Measurements from ENCODE around the gene ARHGAP24.

DNA sequence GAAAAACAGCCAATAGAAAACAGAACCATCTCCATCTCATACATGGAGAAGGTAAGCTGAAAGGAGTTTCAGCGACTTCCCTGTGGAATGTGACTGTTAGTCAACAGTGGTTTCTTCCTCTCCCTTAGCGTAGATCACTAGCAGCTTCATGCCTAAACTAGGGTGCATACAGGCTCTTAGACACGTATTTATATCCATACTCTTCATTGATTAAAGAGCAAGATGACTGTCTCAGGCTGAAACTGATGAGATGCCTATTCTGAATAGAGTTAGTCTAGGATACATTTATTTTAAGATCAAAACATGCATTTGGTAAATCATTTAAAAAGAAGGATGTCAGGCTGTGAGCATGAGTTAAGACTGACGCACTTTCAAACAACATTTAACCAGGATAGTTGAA lies 423.3 kb downstream of the ARHGAP24 start:
- TF ChIP-seq JUNB (IDR thresholded peaks at IDR 0.05; ENCODE audit: unreplicated experiment) (no peak), EZH2 (IDR thresholded peaks at IDR 0.05; ENCODE audit: low read depth, unreplicated experiment) (no peak), EZH2phosphoT487 (IDR thresholded peaks at IDR 0.05; ENCODE audit: unreplicated experiment) (no peak)
- TF ChIP-seq, protein P1, sequence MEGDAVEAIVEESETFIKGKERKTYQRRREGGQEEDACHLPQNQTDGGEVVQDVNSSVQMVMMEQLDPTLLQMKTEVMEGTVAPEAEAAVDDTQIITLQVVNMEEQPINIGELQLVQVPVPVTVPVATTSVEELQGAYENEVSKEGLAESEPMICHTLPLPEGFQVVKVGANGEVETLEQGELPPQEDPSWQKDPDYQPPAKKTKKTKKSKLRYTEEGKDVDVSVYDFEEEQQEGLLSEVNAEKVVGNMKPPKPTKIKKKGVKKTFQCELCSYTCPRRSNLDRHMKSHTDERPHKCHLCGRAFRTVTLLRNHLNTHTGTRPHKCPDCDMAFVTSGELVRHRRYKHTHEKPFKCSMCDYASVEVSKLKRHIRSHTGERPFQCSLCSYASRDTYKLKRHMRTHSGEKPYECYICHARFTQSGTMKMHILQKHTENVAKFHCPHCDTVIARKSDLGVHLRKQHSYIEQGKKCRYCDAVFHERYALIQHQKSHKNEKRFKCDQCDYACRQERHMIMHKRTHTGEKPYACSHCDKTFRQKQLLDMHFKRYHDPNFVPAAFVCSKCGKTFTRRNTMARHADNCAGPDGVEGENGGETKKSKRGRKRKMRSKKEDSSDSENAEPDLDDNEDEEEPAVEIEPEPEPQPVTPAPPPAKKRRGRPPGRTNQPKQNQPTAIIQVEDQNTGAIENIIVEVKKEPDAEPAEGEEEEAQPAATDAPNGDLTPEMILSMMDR (conservative IDR thresholded peaks at IDR 0.05; ENCODE audit: low read depth in 2 of 2): no peak
- TF ChIP-seq, protein P2, sequence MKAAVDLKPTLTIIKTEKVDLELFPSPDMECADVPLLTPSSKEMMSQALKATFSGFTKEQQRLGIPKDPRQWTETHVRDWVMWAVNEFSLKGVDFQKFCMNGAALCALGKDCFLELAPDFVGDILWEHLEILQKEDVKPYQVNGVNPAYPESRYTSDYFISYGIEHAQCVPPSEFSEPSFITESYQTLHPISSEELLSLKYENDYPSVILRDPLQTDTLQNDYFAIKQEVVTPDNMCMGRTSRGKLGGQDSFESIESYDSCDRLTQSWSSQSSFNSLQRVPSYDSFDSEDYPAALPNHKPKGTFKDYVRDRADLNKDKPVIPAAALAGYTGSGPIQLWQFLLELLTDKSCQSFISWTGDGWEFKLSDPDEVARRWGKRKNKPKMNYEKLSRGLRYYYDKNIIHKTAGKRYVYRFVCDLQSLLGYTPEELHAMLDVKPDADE (IDR thresholded peaks at IDR 0.05): no peak
